K562 (cell line): ENCODE results near the gene STON1. TPM values are rescaled to one million over a fixed set of nuclear protein-coding genes. Genes with fewer than 3 reads are reported as not detected.

ENCODE experiments used
- ADNP ChIP-seq: fragments of 200-800 bp; sonication (Bioruptor generic); IDR thresholded peaks from 2 replicates; pipeline ENCODE4 v1.6.1; 2016; ENCODE audit warnings: missing genetic modification characterization, missing compliant biosample characterization
- BACH1 ChIP-seq: fragments of 200-800 bp; sonication (Bioruptor generic); IDR thresholded peaks from 2 replicates; pipeline ENCODE4 v1.6.1; 2016; ENCODE audit warnings: missing genetic modification characterization, missing compliant biosample characterization
- GABPA ChIP-seq: fragments of 200-800 bp; sonication (Bioruptor generic); conservative IDR thresholded peaks from 2 replicates; pipeline ENCODE4 v1.6.1; 2016; ENCODE audit warnings: low read depth, missing genetic modification characterization, missing compliant biosample characterization
- MYC ChIP-seq, 2 experiments: fragments of 250-450 bp in 1 of 2; sonication (Bioruptor Pico) in 1 of 2; IDR thresholded peaks; 2 replicates each; pipeline versions ENCODE4 v1.5.1 to v1.6.1; 2012 to 2021; ENCODE audit warnings: low read depth in 2 of 2, borderline replicate concordance in 1 of 2, improper control_type of control experiment in 1 of 2, low read length in 1 of 2, mild to moderate bottlenecking in 1 of 2, moderate library complexity in 1 of 2
- NBN ChIP-seq: fragments of 450-650 bp; IDR thresholded peaks from 2 replicates; pipeline ENCODE4 v1.6.1; 2016; ENCODE audit warnings: low read depth, mild to moderate bottlenecking
- NR2C1 ChIP-seq, 2 experiments: fragments of 450-650 bp; IDR thresholded peaks; 2 replicates each; pipeline ENCODE4 v1.6.1; 2017; ENCODE audit warnings: mild to moderate bottlenecking in 2 of 2, antibody characterized with exemption in 1 of 2, inconsistent platforms in 1 of 2, missing compliant biosample characterization in 1 of 2, missing genetic modification characterization in 1 of 2
- PKNOX1 ChIP-seq: fragments of 450-650 bp; IDR thresholded peaks from 2 replicates; pipeline ENCODE4 v1.6.1; 2016
- SOX6 ChIP-seq: fragments of 450-650 bp; IDR thresholded peaks from 2 replicates; pipeline ENCODE4 v1.6.1; 2014; ENCODE audit warnings: mild to moderate bottlenecking
- TCFL5 ChIP-seq: fragments of 250-450 bp; sonication (Bioruptor Pico); conservative IDR thresholded peaks from 2 replicates; pipeline ENCODE4 v1.6.1; 2021; ENCODE audit warnings: mild to moderate bottlenecking, moderate library complexity, matching md5 sums
- polyA plus RNA-seq, 8 experiments: library from polyadenylated mRNA; depleted of rRNA in 4 of 8; stranded (reverse) in 5 of 8; unstranded in 3 of 8; fragments of >200 nt; fragmentation: Nextera tagmentation in 2 of 8; fragmentation: Illumina TruSeq in 1 of 8; extraction: Ambion mirVana in 2 of 8; extraction: Trizol in 1 of 8; gene quantifications; 2 replicates each; pipeline versions ENCODE4 v1.2.1 to v1.2.3, GENCODE V29; 2011 to 2014; ENCODE audit warnings: inconsistent platforms in 1 of 8, missing spikeins in 1 of 8
- total RNA-seq, 7 experiments: library from RNA; depleted of rRNA in 6 of 7; stranded (reverse); fragments of >200 nt in 6 of 7; fragmentation: Illumina TruSeq in 2 of 7; extraction: Trizol in 2 of 7; gene quantifications; 2 replicates each; pipeline versions ENCODE4 v1.2.1 to v1.2.3, GENCODE V29; 2011 to 2021; ENCODE audit warnings: low replicate concordance in 1 of 7
- TF ChIP-seq, protein P1 (sequence below), 2 experiments: fragments of 450-650 bp in 1 of 2; sonication (generic) in 1 of 2; formaldehyde crosslinking in 1 of 2; IDR thresholded peaks; 2 replicates each; pipeline versions ENCODE4 v1.7.1 to v1.9.0; 2016 to 2022; ENCODE audit warnings: inconsistent platforms in 1 of 2, mild to moderate bottlenecking in 1 of 2, missing genetic modification reagents in 1 of 2
- TF ChIP-seq, protein P2 (sequence below): sonication (generic); formaldehyde crosslinking; IDR thresholded peaks from 2 replicates; pipeline ENCODE4 v1.8.0; 2022; ENCODE audit warnings: missing genetic modification reagents, mild to moderate bottlenecking, moderate library complexity, borderline replicate concordance
- TF ChIP-seq, protein P3 (sequence below): fragments of 450-650 bp; IDR thresholded peaks from 2 replicates; pipeline ENCODE4 v1.7.0; 2016; ENCODE audit warnings: borderline replicate concordance

The STON1 gene
- total and polyA plus RNA-seq, 9 of the 15 experiments (the other 6 are each of a cell fraction or from before 2014, with no cell fraction given), result 0.07 to 1.2 (median 0.55) TPM

GRCh38 chr2:48605482-48606175 lies 75.7 kb downstream of the STON1 start (continued):
- TF ChIP-seq, protein P1, sequence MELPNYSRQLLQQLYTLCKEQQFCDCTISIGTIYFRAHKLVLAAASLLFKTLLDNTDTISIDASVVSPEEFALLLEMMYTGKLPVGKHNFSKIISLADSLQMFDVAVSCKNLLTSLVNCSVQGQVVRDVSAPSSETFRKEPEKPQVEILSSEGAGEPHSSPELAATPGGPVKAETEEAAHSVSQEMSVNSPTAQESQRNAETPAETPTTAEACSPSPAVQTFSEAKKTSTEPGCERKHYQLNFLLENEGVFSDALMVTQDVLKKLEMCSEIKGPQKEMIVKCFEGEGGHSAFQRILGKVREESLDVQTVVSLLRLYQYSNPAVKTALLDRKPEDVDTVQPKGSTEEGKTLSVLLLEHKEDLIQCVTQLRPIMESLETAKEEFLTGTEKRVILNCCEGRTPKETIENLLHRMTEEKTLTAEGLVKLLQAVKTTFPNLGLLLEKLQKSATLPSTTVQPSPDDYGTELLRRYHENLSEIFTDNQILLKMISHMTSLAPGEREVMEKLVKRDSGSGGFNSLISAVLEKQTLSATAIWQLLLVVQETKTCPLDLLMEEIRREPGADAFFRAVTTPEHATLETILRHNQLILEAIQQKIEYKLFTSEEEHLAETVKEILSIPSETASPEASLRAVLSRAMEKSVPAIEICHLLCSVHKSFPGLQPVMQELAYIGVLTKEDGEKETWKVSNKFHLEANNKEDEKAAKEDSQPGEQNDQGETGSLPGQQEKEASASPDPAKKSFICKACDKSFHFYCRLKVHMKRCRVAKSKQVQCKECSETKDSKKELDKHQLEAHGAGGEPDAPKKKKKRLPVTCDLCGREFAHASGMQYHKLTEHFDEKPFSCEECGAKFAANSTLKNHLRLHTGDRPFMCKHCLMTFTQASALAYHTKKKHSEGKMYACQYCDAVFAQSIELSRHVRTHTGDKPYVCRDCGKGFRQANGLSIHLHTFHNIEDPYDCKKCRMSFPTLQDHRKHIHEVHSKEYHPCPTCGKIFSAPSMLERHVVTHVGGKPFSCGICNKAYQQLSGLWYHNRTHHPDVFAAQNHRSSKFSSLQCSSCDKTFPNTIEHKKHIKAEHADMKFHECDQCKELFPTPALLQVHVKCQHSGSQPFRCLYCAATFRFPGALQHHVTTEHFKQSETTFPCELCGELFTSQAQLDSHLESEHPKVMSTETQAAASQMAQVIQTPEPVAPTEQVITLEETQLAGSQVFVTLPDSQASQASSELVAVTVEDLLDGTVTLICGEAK (IDR thresholded peaks at IDR 0.05), result no peak
- TF ChIP-seq, protein P1 (CRISPR knock-in tag; IDR thresholded peaks at IDR 0.05), result no peak
- TF ChIP-seq NR2C1 (IDR thresholded peaks at IDR 0.05) (no peak), NR2C1 (tag; IDR thresholded peaks at IDR 0.05) (0 out of 2 replicates have a peak, but pooled peaks have one; percentile 12), NBN (peak; percentile 30; the same call in 1 of the 2 replicates), ADNP (tag) (0 out of 2 replicates have a peak, but pooled peaks have one; percentile 44), BACH1 (tag) (peak; percentile 36; the same call in 1 of the 2 replicates), GABPA (tag) (0 out of 2 replicates have a peak, but pooled peaks have one; percentile 16), SOX6 (peak; percentile 90), PKNOX1 (peak; percentile 86), TCFL5 (no peak), MYC (IDR thresholded peaks at IDR 0.05; ENCODE audit: low read depth, low read length) (peak; percentile 53; the same call in 1 of the 2 replicates), MYC (CRISPR knock-in tag; IDR thresholded peaks at IDR 0.05; ENCODE audit: borderline replicate concordance, low read depth) (no peak)
- TF ChIP-seq, protein P2, sequence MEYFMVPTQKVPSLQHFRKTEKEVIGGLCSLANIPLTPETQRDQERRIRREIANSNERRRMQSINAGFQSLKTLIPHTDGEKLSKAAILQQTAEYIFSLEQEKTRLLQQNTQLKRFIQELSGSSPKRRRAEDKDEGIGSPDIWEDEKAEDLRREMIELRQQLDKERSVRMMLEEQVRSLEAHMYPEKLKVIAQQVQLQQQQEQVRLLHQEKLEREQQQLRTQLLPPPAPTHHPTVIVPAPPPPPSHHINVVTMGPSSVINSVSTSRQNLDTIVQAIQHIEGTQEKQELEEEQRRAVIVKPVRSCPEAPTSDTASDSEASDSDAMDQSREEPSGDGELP (CRISPR knock-in tag), result peak; percentile 23; the same call in 1 of the 2 replicates
- TF ChIP-seq, protein P3, sequence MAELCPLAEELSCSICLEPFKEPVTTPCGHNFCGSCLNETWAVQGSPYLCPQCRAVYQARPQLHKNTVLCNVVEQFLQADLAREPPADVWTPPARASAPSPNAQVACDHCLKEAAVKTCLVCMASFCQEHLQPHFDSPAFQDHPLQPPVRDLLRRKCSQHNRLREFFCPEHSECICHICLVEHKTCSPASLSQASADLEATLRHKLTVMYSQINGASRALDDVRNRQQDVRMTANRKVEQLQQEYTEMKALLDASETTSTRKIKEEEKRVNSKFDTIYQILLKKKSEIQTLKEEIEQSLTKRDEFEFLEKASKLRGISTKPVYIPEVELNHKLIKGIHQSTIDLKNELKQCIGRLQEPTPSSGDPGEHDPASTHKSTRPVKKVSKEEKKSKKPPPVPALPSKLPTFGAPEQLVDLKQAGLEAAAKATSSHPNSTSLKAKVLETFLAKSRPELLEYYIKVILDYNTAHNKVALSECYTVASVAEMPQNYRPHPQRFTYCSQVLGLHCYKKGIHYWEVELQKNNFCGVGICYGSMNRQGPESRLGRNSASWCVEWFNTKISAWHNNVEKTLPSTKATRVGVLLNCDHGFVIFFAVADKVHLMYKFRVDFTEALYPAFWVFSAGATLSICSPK, result no peak
